Endodermal cell (in vitro differentiated cells): Measurements from ENCODE around the gene PNO1. TPM values are rescaled to one million over a fixed set of nuclear protein-coding genes. Genes with fewer than 3 reads are reported as not detected.

Experiments used
- DNase-seq: peaks from one replicate; pipeline ENCODE4 v3.0.0-alpha.2; 2017
- H3K27ac ChIP-seq: 2 replicates; pipeline ENCODE4 v1.5.1; 2013; ENCODE audit warnings: mild to moderate bottlenecking, low read depth, low read length, moderate library complexity
- H3K27me3 ChIP-seq: 2 replicates; pipeline ENCODE4 v1.6.1; 2013; ENCODE audit warnings: mild to moderate bottlenecking, low read length, moderate library complexity; ENCODE audit not compliant: insufficient read depth, control insufficient read depth, poor library complexity, severe bottlenecking
- H3K36me3 ChIP-seq: 2 replicates; pipeline ENCODE4 v1.7.0; 2013; ENCODE audit warnings: mild to moderate bottlenecking, low read length, moderate library complexity; ENCODE audit not compliant: control insufficient read depth, insufficient read depth
- H3K4me1 ChIP-seq: one replicate; pipeline ENCODE4 v1.7.0; 2013; ENCODE audit warnings: low read length; ENCODE audit not compliant: control insufficient read depth, insufficient read depth
- H3K4me3 ChIP-seq: 2 replicates; pipeline ENCODE4 v1.5.1; 2013; ENCODE audit warnings: mild to moderate bottlenecking, low read length, moderate library complexity
- H3K9ac ChIP-seq: 2 replicates; pipeline ENCODE4 v1.6.1; 2013; ENCODE audit warnings: mild to moderate bottlenecking, low read length, moderate library complexity; ENCODE audit not compliant: poor library complexity, severe bottlenecking; ENCODE audit errors: extremely low read depth
- H3K9me3 ChIP-seq: 2 replicates; pipeline ENCODE4 v1.6.1; 2013; ENCODE audit warnings: mild to moderate bottlenecking, low read length, moderate library complexity; ENCODE audit not compliant: control insufficient read depth
- H3K27ac Mint-ChIP-seq: 2 replicates; pipeline ENCODE4 v1.8.0; 2020; ENCODE audit warnings: mixed read lengths
- H3K27me3 Mint-ChIP-seq: 2 replicates; pipeline ENCODE4 v1.8.0; 2021; ENCODE audit warnings: mild to moderate bottlenecking, mixed read lengths; ENCODE audit not compliant: insufficient read depth
- H3K36me3 Mint-ChIP-seq: 2 replicates; pipeline ENCODE4 v1.8.0; 2020; ENCODE audit warnings: low read depth, mixed read lengths
- H3K4me1 Mint-ChIP-seq: 2 replicates; pipeline ENCODE4 v1.8.0; 2020; ENCODE audit warnings: mixed read lengths
- H3K4me3 Mint-ChIP-seq: 2 replicates; pipeline ENCODE4 v1.8.0; 2020; ENCODE audit warnings: mild to moderate bottlenecking, moderate library complexity, mixed read lengths
- H3K9me3 Mint-ChIP-seq: 2 replicates; pipeline ENCODE4 v1.8.0; 2020; ENCODE audit warnings: mild to moderate bottlenecking, mixed read lengths
- CTCF ChIP-seq: fragments of 200-600 bp; sonication (generic); conservative IDR thresholded peaks from 2 replicates; pipeline ENCODE4 v1.5.0; 2021; ENCODE audit warnings: antibody characterized with exemption, mild to moderate bottlenecking
- WGBS, 2 experiments: methylation state at CpG; one replicate each; pipeline versions ENCODE4 v1.1.5 to v1.1.7; 2013; ENCODE audit warnings: missing lambda C conversion rate in 2 of 2, mixed read lengths in 1 of 2; ENCODE audit not compliant: insufficient coverage in 1 of 2, insufficient read length in 1 of 2; 5-methylcytosine and 5-hydroxymethylcytosine counted together
- total RNA-seq, 2 donors: library from RNA; stranded (reverse); fragmentation: NEBNext Ultra II Directional in 1 of 2; extraction: Animal tissue kit (Norgen Biotek cat#: 25700) in 1 of 2; gene quantifications; 2 replicates in 1 of 2; 3 replicates in 1 of 2; pipeline ENCODE4 v1.2.1, GENCODE V29; 2021

The PNO1 gene
- total RNA-seq, 2 donors from 2014 or later: 16.6 to 21.3 TPM

DNA sequence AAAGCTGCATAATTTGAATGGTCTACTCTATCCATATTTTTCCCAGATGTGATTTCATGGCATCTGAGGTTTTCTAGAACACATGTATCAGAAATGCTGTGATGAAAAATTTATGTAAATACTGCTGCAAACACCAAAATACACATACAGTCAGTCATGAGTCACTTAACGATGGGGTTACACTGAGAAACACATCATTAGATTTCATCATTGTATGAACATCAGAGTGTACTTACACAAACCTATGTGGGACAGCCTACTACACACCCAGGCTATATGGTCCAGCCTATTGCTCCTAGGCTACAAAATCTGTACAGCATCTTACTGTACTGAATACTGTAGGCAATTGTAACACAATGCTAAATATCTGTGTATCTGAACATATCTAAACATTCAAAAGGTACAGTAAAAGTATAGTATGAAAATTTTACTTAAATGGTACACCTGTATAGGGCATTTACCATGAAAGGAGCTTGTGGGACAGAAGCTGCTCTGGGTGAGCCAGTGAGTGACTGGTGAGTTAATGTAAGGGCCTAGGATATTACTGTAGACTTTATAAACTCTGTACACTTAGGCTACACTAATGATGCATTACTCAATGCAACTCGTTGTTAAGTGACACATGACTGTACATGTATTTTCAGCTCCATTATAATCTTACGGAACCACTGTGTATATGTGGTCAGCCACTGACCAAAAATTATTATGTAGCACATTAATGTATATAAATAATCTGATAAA lies 33.5 kb downstream of the PNO1 start:
- H3K36me3 Mint-ChIP-seq: no peaks in the 10 kb centered on the region
- no peaks in the 10 kb centered on the region for H3K27me3 ChIP-seq
- no peak overlapping the region for H3K27ac ChIP-seq
- no peak overlapping the region for H3K9ac ChIP-seq
- H3K4me3 ChIP-seq: no peak overlapping the region
- no peak for DNase-seq
- H3K9me3 ChIP-seq: no peaks in the 10 kb centered on the region
- no peak overlapping the region for H3K27ac Mint-ChIP-seq
- H3K9me3 Mint-ChIP-seq: no peaks in the 10 kb centered on the region
- peaks cover 21% of the 10 kb centered on the region for H3K4me1 Mint-ChIP-seq
- TF ChIP-seq CTCF: no peak
- H3K4me3 Mint-ChIP-seq: no peak overlapping the region
- H3K4me1 ChIP-seq: peaks cover 4% of the 10 kb centered on the region
- WGBS, 2 experiments: 98 to 100% methylated on average over 1 to 3 of the region's 3 CpGs
- peaks cover 4% of the 10 kb centered on the region for H3K36me3 ChIP-seq
- no peaks in the 10 kb centered on the region for H3K27me3 Mint-ChIP-seq

- 87% methylated on average over 3 of the region's 3 CpGs; no CpG with 5 or more reads in 1 of the 2 experiments for WGBS, 2 experiments
- H3K9me3 ChIP-seq: no peaks in the 10 kb centered on the region
These were observed 35.5 kb downstream of the PNO1 start for GRCh38 chr2:68193144-68193543.

DNA sequence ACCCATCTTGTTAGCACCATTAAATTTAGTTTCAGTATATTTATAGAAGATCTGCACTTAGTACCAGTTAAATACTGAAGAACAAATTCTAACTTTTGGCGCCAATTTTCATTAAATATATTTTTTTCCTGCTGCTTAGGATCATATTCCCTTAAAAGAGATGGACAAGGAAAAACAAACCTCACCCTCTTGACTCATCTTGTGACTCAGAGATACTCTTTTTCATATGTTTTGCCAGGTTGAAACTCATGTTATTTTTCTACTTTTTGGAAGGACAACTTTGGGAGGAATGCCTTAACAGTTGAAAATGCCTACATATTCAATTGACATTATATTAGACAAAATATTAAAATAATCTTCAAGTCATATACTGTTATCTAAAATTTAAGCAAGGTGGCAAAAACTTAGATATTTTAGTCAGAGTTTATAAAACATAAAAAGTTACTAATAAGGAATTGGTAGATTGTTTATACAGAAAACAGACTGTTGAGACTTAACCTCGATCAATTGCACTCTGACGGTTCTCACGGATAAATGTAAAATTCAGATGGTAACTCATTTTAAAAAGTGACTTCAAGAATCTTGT lies 36.2 kb downstream of the PNO1 start:
- H3K4me1 Mint-ChIP-seq: peaks cover 21% of the 10 kb centered on the region
- 93 to 100% methylated on average over 3 to 4 of the region's 4 CpGs for WGBS, 2 experiments
- no peak overlapping the region for H3K27ac ChIP-seq
- no peak overlapping the region for H3K4me3 Mint-ChIP-seq
- no peak overlapping the region for H3K9ac ChIP-seq
- H3K9me3 Mint-ChIP-seq: no peaks in the 10 kb centered on the region
- H3K4me3 ChIP-seq: no peak overlapping the region
- peaks cover 4% of the 10 kb centered on the region for H3K4me1 ChIP-seq
- H3K27me3 Mint-ChIP-seq: no peaks in the 10 kb centered on the region
- no peak overlapping the region for H3K27ac Mint-ChIP-seq
- no peaks in the 10 kb centered on the region for H3K36me3 ChIP-seq
- no peak for TF ChIP-seq CTCF
- H3K9me3 ChIP-seq: no peaks in the 10 kb centered on the region
- no peak for DNase-seq
- H3K27me3 ChIP-seq: no peaks in the 10 kb centered on the region
- H3K36me3 Mint-ChIP-seq: peaks cover 4% of the 10 kb centered on the region

More at GRCh38 chr2:68193144-68193543, 35.5 kb downstream of the PNO1 start:
- Mint-ChIP-seq H3K9me3 (no peaks in the 10 kb centered on the region), H3K27me3 (no peaks in the 10 kb centered on the region), H3K36me3 (peaks cover 4% of the 10 kb centered on the region), H3K4me3 (no peak overlapping the region), H3K27ac (no peak overlapping the region), H3K4me1 (peaks cover 21% of the 10 kb centered on the region)
- no peak overlapping the region for H3K27ac ChIP-seq
- H3K4me3 ChIP-seq: no peak overlapping the region
- H3K36me3 ChIP-seq: no peaks in the 10 kb centered on the region
- peaks cover 4% of the 10 kb centered on the region for H3K4me1 ChIP-seq
- no peaks in the 10 kb centered on the region for H3K27me3 ChIP-seq
- TF ChIP-seq CTCF: no peak
- no peak overlapping the region for H3K9ac ChIP-seq
- DNase-seq: no peak
